AG09319 (cell line): ENCODE data around the gene ACSS2.
"Not testable (repeated sequence)": the region's sequence is repeated elsewhere in the genome, so short reads cannot be mapped to it uniquely, and the experiment has no call there.

Experiments used
- DNase-seq: peaks from one replicate; pipeline ENCODE4 v3.0.0-alpha.2; 2010; ENCODE audit warnings: low read depth; ENCODE audit errors: extremely low read depth
- CTCF ChIP-seq: IDR thresholded peaks from 2 replicates; pipeline ENCODE4 v1.5.1; 2011; ENCODE audit warnings: low read depth, mild to moderate bottlenecking, inconsistent platforms, low read length, moderate library complexity

Gene ACSS2

GRCh38 chr20:34874094-34874654 lies 2.2 kb upstream of the ACSS2 start:
- TF ChIP-seq CTCF = peak; percentile 96
- peak; percentile 77 for DNase-seq

- peak; percentile 26 for TF ChIP-seq CTCF
- DNase-seq = peak; percentile 98
Measured at GRCh38 chr20:34875642-34876405, 588 bp upstream of the ACSS2 start.

GRCh38 chr20:34880215-34880850 lies 3.9 kb downstream of the ACSS2 start:
- no peak for DNase-seq
- TF ChIP-seq CTCF = no peak

- not testable (repeated sequence) for DNase-seq
Measured at GRCh38 chr20:34880971-34881370, 4.6 kb downstream of the ACSS2 start.

GRCh38 chr20:34881689-34882088 lies 5.3 kb downstream of the ACSS2 start:
- TF ChIP-seq CTCF = no peak

GRCh38 chr20:34883087-34883688 lies 6.8 kb downstream of the ACSS2 start:
- TF ChIP-seq CTCF = no peak
- no peak for DNase-seq

More at GRCh38 chr20:34881689-34882088, 5.3 kb downstream of the ACSS2 start:
- no peak for DNase-seq

GRCh38 chr20:34883809-34884208 lies 7.4 kb downstream of the ACSS2 start:
- no peak for TF ChIP-seq CTCF
- DNase-seq = no peak
